ENCODE data around the gene NAV1. TPM values are rescaled to one million over a fixed set of nuclear protein-coding genes. Genes with fewer than 3 reads are reported as not detected.
A peak's percentile ranks its signal among the peaks of the same experiment; 100 is the strongest.

Gene NAV1
- total and polyA plus RNA-seq, 9 of the 15 experiments (the other 6 are each of a cell fraction or from before 2014, with no cell fraction given): 0.91 to 16.8 (median 3.2) TPM

GRCh38 chr1:201515895-201516294 lies 23.0 kb upstream of the NAV1 start (continued):
- TF ChIP-seq ZBTB40 (IDR thresholded peaks at IDR 0.05) (no peak), ZBTB40 (CRISPR knock-in tag; IDR thresholded peaks at IDR 0.05) (no peak), HNRNPH1 (optimal IDR thresholded peaks at IDR 0.05; ENCODE audit: low read depth, low read length) (no peak), MEF2D (tag; conservative IDR thresholded peaks at IDR 0.05; ENCODE audit: low read depth) (no peak), ARID1B (IDR thresholded peaks at IDR 0.05) (0 out of 2 replicates have a peak, but pooled peaks have one; percentile 27), ZZZ3 (IDR thresholded peaks at IDR 0.05) (no peak), KLF1 (tag; IDR thresholded peaks at IDR 0.05) (no peak), FUS (optimal IDR thresholded peaks at IDR 0.05; ENCODE audit: low read depth, low read length) (no peak)
- TF ChIP-seq, protein P1, sequence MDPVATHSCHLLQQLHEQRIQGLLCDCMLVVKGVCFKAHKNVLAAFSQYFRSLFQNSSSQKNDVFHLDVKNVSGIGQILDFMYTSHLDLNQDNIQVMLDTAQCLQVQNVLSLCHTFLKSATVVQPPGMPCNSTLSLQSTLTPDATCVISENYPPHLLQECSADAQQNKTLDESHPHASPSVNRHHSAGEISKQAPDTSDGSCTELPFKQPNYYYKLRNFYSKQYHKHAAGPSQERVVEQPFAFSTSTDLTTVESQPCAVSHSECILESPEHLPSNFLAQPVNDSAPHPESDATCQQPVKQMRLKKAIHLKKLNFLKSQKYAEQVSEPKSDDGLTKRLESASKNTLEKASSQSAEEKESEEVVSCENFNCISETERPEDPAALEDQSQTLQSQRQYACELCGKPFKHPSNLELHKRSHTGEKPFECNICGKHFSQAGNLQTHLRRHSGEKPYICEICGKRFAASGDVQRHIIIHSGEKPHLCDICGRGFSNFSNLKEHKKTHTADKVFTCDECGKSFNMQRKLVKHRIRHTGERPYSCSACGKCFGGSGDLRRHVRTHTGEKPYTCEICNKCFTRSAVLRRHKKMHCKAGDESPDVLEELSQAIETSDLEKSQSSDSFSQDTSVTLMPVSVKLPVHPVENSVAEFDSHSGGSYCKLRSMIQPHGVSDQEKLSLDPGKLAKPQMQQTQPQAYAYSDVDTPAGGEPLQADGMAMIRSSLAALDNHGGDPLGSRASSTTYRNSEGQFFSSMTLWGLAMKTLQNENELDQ (CRISPR knock-in tag; IDR thresholded peaks at IDR 0.05; ENCODE audit: borderline replicate concordance): no peak
- TF ChIP-seq, protein P2, sequence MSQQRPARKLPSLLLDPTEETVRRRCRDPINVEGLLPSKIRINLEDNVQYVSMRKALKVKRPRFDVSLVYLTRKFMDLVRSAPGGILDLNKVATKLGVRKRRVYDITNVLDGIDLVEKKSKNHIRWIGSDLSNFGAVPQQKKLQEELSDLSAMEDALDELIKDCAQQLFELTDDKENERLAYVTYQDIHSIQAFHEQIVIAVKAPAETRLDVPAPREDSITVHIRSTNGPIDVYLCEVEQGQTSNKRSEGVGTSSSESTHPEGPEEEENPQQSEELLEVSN (IDR thresholded peaks at IDR 0.05; ENCODE audit: borderline replicate concordance in 1 of 2, extremely low read depth in 1 of 2, insufficient read depth in 1 of 2, insufficient read length in 1 of 2, low read depth in 1 of 2, low read length in 1 of 2, poor library complexity in 1 of 2, severe bottlenecking in 1 of 2): no peak

All from K562 (cell line).